ENCODE measurements around the gene BMPER.

GRCh38 chr7:34137176-34137575 is 231.8 kb downstream of the BMPER start:
- no peak for TF ChIP-seq POLR2AphosphoS5 (IDR thresholded peaks at IDR 0.05; ENCODE audit: low read depth, low read length)
- TF ChIP-seq, protein P1, sequence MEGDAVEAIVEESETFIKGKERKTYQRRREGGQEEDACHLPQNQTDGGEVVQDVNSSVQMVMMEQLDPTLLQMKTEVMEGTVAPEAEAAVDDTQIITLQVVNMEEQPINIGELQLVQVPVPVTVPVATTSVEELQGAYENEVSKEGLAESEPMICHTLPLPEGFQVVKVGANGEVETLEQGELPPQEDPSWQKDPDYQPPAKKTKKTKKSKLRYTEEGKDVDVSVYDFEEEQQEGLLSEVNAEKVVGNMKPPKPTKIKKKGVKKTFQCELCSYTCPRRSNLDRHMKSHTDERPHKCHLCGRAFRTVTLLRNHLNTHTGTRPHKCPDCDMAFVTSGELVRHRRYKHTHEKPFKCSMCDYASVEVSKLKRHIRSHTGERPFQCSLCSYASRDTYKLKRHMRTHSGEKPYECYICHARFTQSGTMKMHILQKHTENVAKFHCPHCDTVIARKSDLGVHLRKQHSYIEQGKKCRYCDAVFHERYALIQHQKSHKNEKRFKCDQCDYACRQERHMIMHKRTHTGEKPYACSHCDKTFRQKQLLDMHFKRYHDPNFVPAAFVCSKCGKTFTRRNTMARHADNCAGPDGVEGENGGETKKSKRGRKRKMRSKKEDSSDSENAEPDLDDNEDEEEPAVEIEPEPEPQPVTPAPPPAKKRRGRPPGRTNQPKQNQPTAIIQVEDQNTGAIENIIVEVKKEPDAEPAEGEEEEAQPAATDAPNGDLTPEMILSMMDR (IDR thresholded peaks at IDR 0.05), result no peak
- TF ChIP-seq, protein P2, sequence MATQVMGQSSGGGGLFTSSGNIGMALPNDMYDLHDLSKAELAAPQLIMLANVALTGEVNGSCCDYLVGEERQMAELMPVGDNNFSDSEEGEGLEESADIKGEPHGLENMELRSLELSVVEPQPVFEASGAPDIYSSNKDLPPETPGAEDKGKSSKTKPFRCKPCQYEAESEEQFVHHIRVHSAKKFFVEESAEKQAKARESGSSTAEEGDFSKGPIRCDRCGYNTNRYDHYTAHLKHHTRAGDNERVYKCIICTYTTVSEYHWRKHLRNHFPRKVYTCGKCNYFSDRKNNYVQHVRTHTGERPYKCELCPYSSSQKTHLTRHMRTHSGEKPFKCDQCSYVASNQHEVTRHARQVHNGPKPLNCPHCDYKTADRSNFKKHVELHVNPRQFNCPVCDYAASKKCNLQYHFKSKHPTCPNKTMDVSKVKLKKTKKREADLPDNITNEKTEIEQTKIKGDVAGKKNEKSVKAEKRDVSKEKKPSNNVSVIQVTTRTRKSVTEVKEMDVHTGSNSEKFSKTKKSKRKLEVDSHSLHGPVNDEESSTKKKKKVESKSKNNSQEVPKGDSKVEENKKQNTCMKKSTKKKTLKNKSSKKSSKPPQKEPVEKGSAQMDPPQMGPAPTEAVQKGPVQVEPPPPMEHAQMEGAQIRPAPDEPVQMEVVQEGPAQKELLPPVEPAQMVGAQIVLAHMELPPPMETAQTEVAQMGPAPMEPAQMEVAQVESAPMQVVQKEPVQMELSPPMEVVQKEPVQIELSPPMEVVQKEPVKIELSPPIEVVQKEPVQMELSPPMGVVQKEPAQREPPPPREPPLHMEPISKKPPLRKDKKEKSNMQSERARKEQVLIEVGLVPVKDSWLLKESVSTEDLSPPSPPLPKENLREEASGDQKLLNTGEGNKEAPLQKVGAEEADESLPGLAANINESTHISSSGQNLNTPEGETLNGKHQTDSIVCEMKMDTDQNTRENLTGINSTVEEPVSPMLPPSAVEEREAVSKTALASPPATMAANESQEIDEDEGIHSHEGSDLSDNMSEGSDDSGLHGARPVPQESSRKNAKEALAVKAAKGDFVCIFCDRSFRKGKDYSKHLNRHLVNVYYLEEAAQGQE (IDR thresholded peaks at IDR 0.05; ENCODE audit: insufficient read depth in 1 of 2, low read depth in 2 of 2, low read length in 1 of 2), result no peak
